GM23338 (cell line): ENCODE results near the gene NOP9.

Experiments
- CREB1 ChIP-seq: fragments of 250-450 bp; sonication (Bioruptor Pico); IDR thresholded peaks from 2 replicates; pipeline ENCODE4 v1.5.0; 2020; ENCODE audit warnings: low read depth, mild to moderate bottlenecking, moderate library complexity
- EZH2 ChIP-seq: fragments of 200-600 bp; sonication (generic); IDR thresholded peaks from one replicate; pipeline ENCODE4 v1.8.0; 2017; ENCODE audit warnings: antibody characterized with exemption, mild to moderate bottlenecking, low read depth; ENCODE audit not compliant: unreplicated experiment
- EZH2phosphoT487 ChIP-seq: fragments of 200-600 bp; sonication (generic); IDR thresholded peaks from one replicate; pipeline ENCODE4 v1.8.1; 2018; ENCODE audit warnings: antibody characterized with exemption; ENCODE audit not compliant: unreplicated experiment
- JUNB ChIP-seq: IDR thresholded peaks from one replicate; pipeline ENCODE4 v1.6.1; 2016; ENCODE audit warnings: antibody characterized with exemption; ENCODE audit not compliant: unreplicated experiment
- NANOG ChIP-seq: IDR thresholded peaks from 2 replicates; pipeline ENCODE4 v1.6.1; 2016; ENCODE audit warnings: antibody characterized with exemption, borderline replicate concordance
- POLR2AphosphoS5 ChIP-seq: IDR thresholded peaks from 2 replicates; pipeline ENCODE4 v1.6.1; 2016; ENCODE audit warnings: antibody characterized with exemption, low read depth
- TF ChIP-seq, protein P1 (sequence below), 2 experiments: fragments of 200-600 bp in 1 of 2; sonication (generic) in 1 of 2; conservative IDR thresholded peaks; 2 replicates each; pipeline versions ENCODE4 v1.5.1 to v1.6.1; 2016 to 2017; ENCODE audit warnings: antibody characterized with exemption in 2 of 2, low read depth in 2 of 2, mild to moderate bottlenecking in 2 of 2, moderate library complexity in 1 of 2
- TF ChIP-seq, protein P2 (sequence below): IDR thresholded peaks from one replicate; pipeline ENCODE4 v1.6.1; 2018; ENCODE audit warnings: antibody characterized with exemption; ENCODE audit not compliant: unreplicated experiment
- TF ChIP-seq, protein P3 (sequence below): IDR thresholded peaks from 2 replicates; pipeline ENCODE4 v1.6.1; 2016; ENCODE audit warnings: antibody characterized with exemption

DNA sequence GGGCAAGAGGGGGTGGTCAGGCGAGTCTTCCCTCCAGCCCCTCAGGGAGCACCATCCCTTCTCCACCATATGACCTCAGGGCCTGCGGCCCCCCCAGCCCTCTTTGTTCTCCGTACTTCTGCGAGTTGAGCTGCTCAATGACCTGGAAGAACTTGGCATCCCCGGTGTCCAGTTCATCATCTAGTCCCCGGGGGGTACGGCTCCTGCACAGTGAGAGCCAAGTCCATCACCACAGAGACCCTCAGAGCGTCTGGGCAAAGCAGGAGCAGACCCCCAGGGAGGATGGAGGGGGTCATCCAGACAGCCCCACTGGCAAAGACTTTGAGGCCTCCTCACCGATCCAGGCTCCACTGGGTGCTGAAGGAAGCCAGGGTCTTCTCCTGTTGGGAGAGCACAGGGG lies 26.3 kb downstream of the NOP9 start:
- TF ChIP-seq, protein P1, sequence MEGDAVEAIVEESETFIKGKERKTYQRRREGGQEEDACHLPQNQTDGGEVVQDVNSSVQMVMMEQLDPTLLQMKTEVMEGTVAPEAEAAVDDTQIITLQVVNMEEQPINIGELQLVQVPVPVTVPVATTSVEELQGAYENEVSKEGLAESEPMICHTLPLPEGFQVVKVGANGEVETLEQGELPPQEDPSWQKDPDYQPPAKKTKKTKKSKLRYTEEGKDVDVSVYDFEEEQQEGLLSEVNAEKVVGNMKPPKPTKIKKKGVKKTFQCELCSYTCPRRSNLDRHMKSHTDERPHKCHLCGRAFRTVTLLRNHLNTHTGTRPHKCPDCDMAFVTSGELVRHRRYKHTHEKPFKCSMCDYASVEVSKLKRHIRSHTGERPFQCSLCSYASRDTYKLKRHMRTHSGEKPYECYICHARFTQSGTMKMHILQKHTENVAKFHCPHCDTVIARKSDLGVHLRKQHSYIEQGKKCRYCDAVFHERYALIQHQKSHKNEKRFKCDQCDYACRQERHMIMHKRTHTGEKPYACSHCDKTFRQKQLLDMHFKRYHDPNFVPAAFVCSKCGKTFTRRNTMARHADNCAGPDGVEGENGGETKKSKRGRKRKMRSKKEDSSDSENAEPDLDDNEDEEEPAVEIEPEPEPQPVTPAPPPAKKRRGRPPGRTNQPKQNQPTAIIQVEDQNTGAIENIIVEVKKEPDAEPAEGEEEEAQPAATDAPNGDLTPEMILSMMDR (conservative IDR thresholded peaks at IDR 0.05; ENCODE audit: low read depth in 2 of 2) = no peak
- no peak for TF ChIP-seq EZH2
- TF ChIP-seq, protein P2, sequence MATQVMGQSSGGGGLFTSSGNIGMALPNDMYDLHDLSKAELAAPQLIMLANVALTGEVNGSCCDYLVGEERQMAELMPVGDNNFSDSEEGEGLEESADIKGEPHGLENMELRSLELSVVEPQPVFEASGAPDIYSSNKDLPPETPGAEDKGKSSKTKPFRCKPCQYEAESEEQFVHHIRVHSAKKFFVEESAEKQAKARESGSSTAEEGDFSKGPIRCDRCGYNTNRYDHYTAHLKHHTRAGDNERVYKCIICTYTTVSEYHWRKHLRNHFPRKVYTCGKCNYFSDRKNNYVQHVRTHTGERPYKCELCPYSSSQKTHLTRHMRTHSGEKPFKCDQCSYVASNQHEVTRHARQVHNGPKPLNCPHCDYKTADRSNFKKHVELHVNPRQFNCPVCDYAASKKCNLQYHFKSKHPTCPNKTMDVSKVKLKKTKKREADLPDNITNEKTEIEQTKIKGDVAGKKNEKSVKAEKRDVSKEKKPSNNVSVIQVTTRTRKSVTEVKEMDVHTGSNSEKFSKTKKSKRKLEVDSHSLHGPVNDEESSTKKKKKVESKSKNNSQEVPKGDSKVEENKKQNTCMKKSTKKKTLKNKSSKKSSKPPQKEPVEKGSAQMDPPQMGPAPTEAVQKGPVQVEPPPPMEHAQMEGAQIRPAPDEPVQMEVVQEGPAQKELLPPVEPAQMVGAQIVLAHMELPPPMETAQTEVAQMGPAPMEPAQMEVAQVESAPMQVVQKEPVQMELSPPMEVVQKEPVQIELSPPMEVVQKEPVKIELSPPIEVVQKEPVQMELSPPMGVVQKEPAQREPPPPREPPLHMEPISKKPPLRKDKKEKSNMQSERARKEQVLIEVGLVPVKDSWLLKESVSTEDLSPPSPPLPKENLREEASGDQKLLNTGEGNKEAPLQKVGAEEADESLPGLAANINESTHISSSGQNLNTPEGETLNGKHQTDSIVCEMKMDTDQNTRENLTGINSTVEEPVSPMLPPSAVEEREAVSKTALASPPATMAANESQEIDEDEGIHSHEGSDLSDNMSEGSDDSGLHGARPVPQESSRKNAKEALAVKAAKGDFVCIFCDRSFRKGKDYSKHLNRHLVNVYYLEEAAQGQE = no peak
- TF ChIP-seq NANOG = no peak
- no peak for TF ChIP-seq POLR2AphosphoS5
- no peak for TF ChIP-seq EZH2phosphoT487
- TF ChIP-seq, protein P3, sequence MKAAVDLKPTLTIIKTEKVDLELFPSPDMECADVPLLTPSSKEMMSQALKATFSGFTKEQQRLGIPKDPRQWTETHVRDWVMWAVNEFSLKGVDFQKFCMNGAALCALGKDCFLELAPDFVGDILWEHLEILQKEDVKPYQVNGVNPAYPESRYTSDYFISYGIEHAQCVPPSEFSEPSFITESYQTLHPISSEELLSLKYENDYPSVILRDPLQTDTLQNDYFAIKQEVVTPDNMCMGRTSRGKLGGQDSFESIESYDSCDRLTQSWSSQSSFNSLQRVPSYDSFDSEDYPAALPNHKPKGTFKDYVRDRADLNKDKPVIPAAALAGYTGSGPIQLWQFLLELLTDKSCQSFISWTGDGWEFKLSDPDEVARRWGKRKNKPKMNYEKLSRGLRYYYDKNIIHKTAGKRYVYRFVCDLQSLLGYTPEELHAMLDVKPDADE = no peak
- no peak for TF ChIP-seq CREB1
- no peak for TF ChIP-seq JUNB
